GM18498 (cell line): Measurements from ENCODE around the gene RGS6.

Experiments
- ATAC-seq: cut with Tn5 transposase; IDR thresholded peaks from one replicate; pipeline ENCODE4 v1.9.1; 2021; ENCODE audit warnings: mild to moderate bottlenecking, moderate library complexity; ENCODE audit not compliant: unreplicated experiment

The RGS6 gene

DNA sequence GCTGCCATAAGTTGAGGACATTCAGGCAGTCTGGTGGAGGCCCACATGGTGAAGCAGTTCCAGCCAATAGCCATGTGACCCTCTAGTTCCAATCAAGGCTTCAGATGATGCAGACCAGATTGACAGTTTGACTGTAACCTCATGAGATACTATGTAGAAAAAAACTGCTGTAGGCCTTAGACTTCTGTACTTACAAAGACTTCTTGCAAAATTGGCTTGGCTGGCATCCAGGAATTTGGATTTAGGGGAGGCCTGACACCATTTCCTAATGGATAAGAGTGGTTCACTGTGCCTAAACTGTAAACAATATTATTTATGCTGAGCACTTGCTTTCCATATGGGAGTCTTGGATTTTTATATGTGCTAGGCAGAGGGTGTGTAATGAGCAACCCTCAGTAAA, 76.4 kb downstream of the RGS6 start:
- no peak for ATAC-seq

DNA sequence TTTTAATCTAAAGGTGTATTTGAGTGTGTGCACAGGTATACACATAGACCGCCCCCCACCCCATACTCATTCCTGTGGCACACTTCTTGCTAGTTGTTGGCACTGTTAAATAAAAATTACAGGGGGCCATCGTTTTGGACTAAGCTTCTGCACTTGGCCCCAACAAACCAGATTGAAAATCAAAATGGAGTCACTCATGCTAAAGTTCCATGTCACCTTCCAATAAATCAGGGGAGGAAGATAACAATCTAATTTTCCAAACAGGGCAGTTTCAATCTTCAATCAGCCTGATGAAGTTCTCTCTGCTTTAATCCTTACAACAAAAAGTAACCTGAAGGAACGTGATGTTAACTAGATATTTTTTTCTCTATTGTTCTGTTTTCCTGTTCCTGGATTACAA, 78.2 kb downstream of the RGS6 start:
- no peak for ATAC-seq

DNA sequence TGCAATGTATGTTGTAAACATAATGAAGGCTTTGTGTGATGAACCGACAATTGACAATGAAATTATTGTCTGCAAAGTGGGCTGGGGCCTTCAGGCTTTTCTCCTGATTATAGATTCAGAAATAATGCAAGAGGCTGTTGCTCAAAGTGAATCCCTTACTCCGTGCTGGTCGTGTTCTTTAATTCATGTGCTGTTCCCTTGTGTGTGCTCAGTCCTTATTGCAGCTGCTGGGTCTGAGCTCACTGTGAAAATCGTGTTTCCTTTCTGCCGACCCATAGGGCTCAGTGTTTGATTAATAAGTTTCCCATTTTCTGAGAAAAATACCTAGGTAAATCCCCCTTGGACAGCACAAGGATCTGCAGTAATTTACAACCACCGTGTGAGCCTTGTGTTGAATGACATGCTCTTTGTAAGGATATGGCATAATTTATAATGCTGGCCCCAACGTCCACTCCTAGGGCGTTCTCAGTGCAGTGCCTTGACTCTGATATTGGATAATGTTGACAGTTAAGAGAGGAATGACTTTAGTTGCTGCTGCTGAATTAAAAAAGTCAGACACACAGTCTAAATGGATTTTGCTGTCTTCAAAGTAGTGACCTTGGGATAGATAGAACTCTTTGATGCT, 81.6 kb downstream of the RGS6 start:
- no peak for ATAC-seq

DNA sequence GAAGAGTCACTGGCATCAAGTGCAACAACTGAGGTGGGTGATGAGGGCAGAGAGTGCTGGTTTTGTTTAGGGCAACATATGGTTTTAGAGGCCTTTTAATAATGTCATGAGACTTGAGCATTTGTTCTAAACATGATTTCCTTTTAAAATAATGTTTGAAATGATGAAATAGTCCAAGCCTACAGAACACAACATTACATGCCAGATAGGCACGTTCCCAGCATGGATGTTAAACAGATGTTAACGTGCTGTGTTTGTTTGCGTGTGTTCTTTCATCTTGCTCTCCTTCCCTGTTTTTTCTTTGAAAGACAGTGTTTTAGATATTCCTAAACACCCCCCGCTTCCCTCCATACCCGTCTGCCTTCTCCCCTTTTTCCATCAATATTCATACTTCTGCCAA, 82.3 kb downstream of the RGS6 start:
- no peak for ATAC-seq

DNA sequence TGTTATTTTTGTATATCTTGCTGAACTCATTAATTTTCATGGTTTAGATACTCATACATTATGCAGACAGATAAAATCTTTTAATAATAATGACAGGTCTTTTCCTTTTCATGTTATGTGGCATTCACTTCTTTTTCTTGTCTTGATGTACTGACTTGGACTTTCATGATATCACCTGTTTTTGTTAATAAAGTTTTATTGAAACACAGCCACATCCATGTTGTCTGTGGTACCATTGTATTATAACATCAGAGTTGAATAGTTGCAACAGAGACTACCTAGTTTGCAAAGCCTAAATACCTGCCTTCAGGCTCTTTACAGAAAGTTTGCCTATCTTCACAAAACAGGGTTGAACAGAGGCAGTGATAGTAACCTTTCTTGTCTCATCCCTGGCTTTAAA, 85.1 kb downstream of the RGS6 start:
- ATAC-seq = no peak

DNA sequence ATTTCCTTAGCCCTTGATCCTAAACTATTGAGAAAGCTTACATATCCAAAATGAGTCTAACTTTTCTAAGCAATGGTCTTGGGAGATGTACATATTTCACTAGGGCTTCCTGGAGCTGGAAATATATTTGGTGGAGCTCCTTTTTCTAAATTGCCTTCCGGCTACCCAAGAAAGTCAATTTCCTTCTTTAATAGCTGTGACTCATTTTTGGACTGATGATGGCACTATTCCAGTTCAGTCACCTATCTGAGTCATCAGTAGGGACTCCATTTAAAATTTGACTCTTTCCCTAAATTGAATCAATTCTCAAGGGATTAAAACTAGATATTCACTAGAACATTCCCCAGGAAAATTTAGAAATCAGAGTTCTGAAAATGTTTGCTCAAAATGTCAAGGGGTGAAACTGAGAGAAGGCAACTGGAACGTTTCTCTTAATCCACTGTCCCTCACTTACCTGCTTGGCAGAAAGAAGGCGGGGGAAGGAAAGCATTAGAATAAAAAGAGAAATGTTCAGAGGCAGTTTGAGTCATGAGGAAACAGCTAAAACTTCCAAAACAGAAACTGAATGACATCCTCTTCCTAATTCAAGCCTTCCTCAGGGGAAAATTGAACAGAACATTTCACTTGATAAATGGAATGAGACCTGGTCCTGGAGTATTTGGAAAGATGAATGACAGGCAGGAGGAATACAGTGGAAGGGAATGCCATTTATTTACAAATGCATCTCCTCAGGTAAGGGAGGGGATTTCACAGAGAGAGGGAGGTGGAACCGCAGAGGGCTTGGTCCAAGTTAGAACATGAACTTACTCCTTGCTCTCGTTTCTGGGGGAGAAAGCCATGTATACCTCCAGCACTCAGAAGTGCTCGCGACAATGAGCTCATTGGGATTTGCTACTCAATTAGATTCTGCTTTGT, 91.2 kb downstream of the RGS6 start:
- ATAC-seq = no peak

DNA sequence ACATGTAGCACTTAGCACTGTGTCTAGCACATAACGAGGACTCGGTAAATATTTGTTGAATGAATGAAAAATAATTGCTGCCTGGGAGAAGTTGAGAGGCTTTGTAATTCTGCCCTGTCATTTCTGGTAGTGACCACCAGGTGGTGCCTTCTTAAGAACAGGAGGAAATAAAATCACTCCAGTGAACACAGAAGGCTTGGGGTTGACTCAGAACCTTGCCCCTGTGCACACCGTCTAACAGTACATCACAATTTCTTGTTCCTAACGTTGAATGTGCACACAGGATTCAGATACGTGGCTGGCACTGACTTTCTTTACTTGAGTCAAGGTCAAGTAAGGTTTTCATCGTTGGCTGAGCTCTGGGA, 91.8 kb downstream of the RGS6 start:
- no peak for ATAC-seq

DNA sequence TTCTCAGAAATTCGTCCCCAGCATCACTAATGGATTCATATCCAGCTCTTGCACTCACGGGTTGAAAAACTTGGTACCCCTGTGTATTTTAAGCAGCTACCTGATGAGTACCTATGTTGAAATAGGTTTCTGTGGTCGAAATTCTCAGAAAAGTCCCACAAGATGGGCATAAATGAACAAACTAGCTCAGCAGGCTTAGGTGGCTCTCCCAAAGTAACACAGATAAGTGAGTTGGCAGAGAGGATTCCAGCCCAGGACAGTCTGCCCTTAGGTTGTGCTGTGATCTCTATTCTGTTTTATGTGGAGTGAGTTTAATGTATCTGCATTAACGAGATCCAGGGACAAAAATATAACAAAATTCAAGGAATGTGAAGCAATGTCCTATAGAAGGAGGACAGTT, 92.3 kb downstream of the RGS6 start:
- ATAC-seq = no peak

DNA sequence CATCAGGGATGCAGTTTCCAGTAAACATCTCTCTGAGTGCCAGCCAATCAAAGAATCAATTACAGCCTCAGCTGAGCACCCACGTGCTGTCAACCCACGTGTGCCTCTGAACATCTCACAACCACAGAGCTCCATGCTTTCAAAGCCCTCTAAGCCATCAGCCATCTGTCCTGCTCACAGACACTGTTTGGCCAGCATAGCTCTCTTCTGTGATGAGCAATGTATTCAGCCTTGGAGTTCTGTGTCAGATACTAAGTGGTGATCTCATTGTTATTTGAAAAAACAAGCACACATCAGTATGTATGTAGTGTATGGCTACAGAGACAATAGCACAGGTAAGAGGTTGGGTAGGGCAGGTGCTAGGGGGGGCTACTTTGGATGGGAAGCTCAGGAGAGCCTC, 94.3 kb downstream of the RGS6 start:
- no peak for ATAC-seq

DNA sequence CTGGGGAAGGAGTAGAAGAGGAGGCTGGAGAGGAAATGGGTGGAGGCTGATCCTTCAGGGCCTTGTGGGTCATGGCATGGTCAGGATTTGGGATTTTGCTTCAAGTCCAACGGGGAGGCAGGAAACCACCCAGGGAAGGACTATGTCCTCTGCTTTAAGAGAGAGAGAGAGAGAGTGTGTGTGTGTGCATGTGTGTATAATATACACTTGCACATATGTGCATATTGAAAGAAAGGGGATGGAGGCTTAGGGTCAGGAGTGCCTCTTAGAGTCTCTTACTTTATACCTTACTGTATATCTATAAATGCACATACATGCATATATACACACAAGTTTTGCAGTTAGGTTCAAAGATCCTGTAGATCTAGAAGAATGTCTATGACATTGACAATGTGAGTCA, 94.8 kb downstream of the RGS6 start:
- no peak for ATAC-seq

DNA sequence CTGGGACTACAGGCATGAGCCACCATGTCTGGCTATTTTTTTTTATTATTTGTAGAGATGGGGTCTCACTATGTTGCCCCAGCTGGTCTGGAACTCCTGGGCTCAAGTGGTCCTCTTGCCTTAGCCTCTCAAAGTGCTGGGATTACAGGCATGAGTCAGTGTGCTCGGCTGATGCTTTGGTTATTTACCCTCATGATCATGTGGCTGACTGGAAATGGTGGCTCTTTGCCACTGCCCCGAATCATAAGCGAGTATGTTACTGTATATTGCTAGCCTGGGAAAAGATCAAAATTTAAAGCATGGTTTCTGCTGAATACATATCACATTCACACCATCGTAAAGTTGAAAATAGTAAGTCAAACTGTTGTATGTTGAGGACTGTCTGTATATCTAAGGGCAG, 101.1 kb downstream of the RGS6 start:
- ATAC-seq = no peak

DNA sequence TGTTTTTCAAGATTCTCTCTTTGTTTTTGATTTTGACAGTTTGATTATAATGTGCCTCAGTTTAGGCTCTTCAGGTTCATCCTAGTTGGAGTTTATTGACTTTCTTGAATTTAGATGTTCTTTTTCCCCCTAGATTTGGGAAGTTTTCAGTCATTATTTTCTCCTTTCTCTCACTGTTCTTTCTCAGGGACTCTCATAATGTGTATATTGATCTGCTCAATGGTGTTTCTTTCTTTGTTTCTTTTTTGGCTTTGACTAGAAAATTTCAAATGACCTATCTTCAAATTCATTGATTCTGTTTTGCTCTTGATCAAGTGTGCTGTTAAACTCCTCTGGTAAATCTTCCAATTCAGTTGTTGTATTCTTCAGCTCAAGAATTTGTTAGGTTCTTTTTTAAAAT, 108.3 kb downstream of the RGS6 start:
- no peak for ATAC-seq

DNA sequence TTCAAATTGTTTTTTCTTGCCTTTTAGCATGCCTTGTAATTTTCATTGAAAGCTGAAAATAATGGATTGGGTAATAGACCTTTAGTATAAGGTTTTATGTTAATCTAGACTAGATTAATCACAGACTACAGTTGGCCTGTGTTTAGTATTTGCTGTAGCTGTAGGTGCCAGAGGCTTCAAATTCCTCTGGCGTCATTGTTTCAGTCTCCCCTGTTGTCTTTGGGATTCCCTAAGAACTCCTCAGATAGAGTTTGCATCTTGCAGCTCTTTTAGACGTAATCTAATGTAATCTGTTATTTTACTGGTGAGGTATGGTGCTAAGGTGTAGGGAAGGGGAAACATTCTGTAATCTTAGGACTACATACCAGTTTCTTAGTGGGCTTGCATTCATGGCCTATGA, 113.0 kb downstream of the RGS6 start:
- no peak for ATAC-seq

DNA sequence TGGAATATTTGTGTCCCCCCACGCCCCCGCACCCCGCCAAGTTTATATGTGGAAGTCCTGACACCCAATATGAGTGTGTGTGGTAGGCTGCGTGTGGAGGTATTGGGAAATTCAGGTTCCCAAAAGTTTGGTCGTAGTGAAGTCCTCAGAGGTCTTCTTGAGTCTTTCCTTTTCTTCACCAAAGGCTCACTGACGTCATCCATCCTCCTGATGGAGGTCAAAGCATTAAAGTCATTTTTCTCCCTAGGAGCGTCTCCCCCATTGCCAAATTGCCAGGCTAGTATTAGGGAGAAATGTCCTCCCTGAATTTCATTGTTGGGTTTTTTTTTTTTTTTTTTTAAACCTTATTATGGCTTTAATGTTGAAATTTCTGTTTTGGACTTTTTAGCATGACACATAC, 113.7 kb downstream of the RGS6 start:
- ATAC-seq = no peak

DNA sequence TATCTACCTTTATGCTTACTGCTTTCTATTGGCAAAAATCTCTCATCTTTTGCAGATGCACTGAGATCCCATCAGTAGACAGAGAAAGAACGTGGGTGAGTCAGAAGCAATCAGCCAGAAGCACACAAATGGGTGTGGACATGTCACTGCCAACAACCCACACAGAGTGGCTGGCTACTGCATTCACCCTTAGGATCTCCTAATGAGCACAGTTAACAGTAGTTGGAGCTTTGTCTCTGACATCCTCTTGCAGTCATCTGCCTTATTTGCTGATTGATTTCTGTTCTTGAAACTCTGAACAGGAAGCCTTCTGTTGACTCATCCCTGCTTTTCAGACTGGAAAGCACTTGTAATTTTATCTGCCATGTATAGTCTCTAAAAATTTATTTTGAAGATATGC, 117.2 kb downstream of the RGS6 start:
- ATAC-seq = peak; percentile 55

DNA sequence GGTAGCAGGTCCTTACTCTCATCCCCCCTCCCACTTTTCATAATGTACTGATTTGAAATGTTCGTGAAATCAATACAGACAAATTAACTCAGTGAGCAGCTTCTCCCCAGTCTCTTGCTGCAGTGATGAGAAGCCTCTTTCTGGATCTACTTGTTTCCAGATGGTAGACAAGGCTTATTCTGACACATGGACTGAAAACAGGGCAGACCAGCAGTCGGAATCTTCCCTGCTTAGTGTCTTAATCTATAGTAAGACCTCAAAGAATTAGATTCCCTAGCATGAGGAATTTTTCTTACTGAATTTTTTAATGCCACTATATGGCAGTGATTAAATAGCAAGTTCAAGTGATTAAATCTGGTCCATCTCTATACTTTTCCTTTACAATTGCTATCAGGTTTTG, 120.1 kb downstream of the RGS6 start:
- no peak for ATAC-seq

DNA sequence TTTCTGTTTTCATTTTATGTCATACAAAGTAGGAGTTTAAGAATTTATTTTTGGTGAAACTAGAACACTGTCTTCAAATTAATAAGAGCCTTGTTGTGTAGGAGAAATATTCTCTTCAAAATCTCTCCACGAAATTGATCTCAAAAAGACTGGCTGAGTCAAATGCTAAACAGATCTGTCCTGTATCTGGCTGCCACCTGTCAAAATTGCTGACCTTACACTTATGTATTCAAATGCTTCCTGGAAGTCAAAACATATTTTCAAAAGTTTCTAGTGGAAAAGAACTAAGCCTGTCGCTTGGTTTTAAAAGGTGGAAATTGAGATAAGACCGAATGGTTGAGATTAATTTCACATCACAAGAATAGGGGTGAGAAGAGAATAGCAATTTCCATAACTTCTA, 121.4 kb downstream of the RGS6 start:
- no peak for ATAC-seq

DNA sequence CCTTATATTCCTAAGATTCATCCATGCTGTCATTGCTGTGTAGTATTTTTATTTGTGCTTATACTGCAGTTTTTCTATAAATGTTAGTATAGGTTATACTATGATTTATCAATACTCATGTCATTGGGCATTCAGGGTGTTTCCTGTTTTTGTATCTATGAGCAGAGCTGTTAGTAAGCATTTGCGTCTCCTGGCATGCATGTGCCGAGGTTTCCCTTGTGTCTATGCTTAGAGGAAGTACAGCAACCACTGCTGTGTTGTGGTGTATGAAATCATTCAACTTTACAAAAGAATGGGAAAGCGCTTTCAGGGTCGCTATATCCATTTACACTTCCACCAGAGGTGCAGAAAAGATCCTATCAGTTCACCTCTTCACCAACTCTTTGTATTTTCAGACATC, 122.7 kb downstream of the RGS6 start:
- ATAC-seq = no peak

DNA sequence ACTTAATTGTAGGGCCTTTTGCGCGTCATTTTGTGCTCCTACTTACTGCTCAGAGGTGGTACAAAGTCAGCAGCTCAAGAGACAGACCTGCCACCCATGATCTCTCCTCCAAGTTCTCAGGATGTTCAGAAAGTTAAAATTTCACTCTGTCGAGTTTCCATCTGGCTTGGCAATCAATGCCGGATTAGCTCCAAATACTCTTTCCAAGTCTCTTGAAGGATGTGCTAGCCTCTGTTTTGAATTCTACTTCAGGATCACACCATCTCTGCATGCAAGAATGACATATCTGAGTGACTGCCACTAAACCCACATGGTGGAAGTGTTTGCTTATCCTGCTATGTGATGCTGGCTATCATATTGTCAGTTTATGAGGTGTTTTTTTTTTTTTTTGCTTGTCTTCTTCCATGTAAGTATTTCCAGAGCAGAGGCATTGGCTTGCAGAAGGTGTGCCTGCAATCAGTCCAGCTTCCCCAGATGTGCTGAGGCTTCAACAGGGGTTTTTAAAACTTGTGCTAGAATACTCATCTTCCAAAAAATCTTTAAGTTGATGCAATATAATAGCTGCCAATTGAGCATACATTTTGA, 125.6 kb downstream of the RGS6 start:
- ATAC-seq = no peak

DNA sequence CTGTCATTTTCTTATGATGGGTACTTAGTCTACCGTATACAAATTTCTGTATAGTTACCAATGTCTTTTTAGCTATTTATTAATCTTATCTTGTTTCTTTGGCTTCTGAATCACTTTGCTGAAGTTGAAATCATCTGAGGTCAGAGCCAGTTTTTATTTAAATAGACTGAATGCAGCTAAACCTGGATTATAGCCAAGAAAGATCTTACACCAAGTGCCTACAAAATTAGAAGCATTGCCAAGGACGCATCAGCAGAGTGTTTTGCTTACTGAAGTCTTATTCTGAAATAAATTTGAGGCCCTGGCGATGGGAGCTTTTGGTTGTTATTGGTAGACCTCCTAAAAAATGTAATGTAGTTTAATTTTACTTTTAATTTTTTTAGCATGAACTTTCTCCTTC, 128.2 kb downstream of the RGS6 start:
- no peak for ATAC-seq

DNA sequence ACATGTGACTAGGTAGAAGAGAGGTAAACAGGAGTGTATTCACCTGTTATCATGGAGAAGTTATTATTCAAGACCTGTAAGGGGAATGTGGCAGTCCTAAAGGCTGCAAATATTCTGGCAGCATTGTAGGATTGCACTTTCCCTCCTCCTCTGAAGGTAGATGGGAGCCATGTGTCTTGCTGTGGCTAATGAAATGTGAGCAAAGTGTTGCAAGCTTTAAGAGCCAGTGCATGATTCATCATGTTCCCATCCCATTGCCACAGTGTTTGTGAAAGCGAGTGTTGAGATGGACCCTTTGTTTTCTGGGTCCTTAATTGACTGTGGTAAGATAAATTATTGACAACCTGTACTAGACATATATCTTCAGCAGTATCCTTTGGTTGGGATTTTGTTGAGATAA, 128.7 kb downstream of the RGS6 start:
- ATAC-seq = no peak

DNA sequence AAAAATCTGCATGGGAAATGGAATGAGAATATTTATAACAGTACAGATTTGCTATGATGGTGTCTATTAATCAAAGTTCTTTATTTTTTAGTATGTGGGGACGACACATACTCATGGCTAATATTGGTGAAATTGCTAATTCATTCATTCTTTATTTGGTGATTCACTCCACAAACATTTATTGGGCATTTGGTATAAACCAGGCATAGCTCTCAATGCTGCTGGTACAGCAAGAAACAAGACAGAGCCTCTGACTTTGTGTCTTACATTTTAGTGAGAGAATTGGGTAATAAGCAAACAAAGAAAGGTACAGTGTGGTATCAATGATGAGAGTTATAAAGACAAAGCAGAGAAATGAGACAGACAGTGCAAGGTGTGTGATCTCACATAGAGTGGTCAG, 129.5 kb downstream of the RGS6 start:
- ATAC-seq = no peak
